ENCODE data around the gene CD28.

CD28 gene

DNA sequence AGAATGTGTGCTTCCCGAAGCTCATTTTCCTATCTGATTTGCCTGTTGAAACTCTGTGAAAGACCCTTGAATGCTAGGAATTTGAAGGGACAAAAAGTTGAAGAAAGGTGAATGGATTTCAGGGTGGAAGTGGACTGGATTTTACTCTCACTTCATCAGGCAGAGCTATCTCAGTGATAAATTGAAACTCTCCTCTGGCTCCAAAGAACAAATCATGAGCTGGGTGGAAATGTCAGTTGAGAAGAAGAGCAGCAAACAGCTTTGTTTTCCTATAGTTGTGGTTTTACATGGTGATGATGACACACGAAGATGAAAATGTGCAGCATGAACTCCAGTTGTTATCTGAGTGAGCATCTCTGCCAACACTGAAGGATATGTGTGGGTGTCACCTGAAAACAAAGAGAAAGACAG lies 34.4 kb downstream of the CD28 start:
- TF ChIP-seq, protein P1, sequence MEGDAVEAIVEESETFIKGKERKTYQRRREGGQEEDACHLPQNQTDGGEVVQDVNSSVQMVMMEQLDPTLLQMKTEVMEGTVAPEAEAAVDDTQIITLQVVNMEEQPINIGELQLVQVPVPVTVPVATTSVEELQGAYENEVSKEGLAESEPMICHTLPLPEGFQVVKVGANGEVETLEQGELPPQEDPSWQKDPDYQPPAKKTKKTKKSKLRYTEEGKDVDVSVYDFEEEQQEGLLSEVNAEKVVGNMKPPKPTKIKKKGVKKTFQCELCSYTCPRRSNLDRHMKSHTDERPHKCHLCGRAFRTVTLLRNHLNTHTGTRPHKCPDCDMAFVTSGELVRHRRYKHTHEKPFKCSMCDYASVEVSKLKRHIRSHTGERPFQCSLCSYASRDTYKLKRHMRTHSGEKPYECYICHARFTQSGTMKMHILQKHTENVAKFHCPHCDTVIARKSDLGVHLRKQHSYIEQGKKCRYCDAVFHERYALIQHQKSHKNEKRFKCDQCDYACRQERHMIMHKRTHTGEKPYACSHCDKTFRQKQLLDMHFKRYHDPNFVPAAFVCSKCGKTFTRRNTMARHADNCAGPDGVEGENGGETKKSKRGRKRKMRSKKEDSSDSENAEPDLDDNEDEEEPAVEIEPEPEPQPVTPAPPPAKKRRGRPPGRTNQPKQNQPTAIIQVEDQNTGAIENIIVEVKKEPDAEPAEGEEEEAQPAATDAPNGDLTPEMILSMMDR (IDR thresholded peaks at IDR 0.05; ENCODE audit: insufficient read depth, low read depth, low read length, missing control alignments) = no peak
- no peak for DNase-seq (ENCODE audit: low read depth)
- no peak overlapping the region for H3K4me3 ChIP-seq (ENCODE audit: low read depth, low read length)

DNA sequence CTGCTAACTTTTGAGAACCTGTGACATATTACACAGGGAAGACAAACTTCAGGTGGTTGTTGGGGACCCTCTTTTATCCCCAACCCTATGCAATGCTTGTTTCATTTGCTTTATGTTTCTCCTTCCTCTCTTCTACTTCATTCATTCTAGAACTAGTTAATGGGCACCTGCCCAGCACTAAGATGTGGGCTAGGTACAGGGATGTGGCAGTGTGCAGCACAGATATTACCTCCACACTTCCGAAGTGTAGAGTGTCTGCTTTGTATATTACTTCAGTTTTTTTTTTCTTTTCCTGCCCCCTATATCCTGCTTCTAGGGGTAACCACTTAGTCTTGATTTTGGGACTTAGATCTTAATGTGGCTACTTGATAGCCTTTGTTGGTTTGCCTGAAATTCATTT lies 35.1 kb downstream of the CD28 start:
- DNase-seq (ENCODE audit: low read depth) = no peak
- H3K4me3 ChIP-seq (ENCODE audit: low read depth, low read length) = no peak overlapping the region
- TF ChIP-seq, protein P1 (IDR thresholded peaks at IDR 0.05; ENCODE audit: insufficient read depth, low read depth, low read length, missing control alignments) = no peak

DNA sequence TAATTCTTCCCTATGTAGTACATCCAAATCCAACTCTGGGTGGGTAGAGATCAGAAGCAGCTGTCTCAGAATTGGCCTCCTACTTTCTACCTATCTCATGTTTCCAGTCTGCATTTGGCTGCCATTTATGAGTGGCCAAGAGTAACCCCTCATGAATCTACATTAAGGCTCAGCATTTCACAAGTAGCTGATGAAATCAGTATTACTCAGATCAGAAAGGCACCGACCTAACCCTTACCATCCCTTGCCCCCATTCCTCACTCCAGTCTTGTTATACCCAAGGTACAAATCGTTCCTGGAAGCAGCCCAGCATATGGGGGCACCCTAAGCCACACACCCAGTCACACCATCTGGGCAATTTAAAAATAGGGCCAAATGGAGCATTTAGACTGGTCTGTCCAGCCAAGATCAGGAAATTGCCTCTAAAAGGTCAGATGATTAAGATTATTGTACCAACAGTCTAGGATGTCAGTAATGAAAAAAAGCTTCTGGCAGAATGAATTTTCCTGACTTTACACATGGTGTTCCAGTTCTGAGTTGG lies 37.1 kb downstream of the CD28 start:
- TF ChIP-seq, protein P1 (IDR thresholded peaks at IDR 0.05; ENCODE audit: insufficient read depth, low read depth, low read length, missing control alignments) = no peak
- no peak overlapping the region for H3K4me3 ChIP-seq (ENCODE audit: low read depth, low read length)
- DNase-seq (ENCODE audit: low read depth) = no peak

DNA sequence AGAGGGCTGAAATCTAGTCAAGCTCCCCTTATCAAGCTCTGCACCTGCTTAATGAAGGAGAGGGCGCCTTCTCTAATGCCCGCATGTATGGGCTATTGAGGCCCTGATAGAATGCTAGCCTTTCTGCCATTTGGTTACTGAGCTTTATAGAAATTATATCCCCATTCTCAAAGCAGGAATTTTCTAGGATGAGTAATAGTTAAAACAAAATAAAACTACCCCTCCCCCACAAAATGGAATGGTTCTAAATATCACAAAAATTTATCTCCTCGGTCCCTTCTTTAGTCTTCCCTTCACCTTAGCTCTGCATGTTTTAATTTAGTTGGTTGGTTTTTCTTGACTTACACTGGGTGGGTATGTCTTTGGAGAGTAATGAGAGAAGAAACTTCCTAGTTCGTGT lies 37.7 kb downstream of the CD28 start:
- DNase-seq (ENCODE audit: low read depth) = no peak
- TF ChIP-seq, protein P1 (IDR thresholded peaks at IDR 0.05; ENCODE audit: insufficient read depth, low read depth, low read length, missing control alignments) = no peak
- no peak overlapping the region for H3K4me3 ChIP-seq (ENCODE audit: low read depth, low read length)

DNA sequence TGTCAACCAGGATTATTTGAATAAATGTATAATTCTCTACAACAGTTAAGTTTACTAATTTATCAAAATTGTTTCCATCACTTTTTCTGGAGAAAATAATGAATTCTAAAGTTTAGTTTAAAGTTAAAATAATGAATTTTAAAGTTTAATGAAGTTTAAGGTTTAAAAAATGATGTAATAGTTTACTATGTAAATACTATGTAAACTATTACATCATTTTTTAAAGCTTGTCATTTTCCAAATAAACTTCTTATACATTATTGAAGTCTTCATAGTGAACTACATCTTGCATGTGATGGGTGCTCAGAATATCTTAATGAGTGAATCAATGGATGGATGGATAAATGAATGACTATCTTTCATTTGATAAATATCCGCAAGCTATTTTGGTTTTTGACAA lies 38.8 kb downstream of the CD28 start:
- H3K4me3 ChIP-seq (ENCODE audit: low read depth, low read length) = no peak overlapping the region
- DNase-seq (ENCODE audit: low read depth) = no peak
- TF ChIP-seq, protein P1 (IDR thresholded peaks at IDR 0.05; ENCODE audit: insufficient read depth, low read depth, low read length, missing control alignments) = no peak

DNA sequence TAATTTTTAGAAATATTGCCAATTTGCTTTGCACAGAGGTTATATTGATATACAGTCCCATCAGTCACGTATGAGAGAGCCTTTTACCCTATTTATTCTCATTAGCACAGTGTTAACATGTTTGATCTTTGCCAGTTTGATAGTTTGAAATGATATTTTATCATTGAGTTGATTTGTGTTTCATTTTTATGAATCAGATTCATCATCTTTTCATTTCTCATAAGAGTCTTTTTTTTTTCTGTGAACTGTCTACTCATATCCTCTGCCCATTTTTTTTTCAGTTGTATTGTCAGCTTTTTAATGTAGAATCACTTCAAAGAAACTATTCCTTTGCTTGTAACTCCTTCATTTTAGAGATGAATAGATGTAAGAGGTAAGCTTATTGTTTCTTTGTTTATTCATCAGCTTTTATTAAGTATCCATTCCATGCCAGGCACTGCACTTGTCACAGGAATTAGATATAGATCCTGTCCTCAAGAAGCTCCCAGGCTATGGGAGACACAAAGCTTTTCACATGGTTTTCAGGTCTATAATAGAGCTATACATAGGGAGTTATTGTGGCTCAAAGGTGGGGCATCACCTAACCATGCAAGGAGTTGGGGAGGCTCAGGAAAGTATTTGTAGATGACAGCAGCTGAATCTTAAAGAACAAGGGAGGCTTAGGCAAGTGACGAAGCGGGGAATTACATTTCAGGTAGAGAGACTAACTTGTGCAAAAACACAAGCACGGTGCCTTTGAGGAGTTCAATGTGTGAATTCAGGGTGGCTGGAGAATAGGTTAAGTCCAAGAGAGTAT lies 42.1 kb downstream of the CD28 start:
- TF ChIP-seq, protein P1 (IDR thresholded peaks at IDR 0.05; ENCODE audit: insufficient read depth, low read depth, low read length, missing control alignments) = no peak
- DNase-seq (ENCODE audit: low read depth) = no peak
- H3K4me3 ChIP-seq (ENCODE audit: low read depth, low read length) = no peak overlapping the region
